Skeletal muscle satellite cell (primary cell): ENCODE measurements around the gene PGLYRP1. TPM values are rescaled to one million over a fixed set of nuclear protein-coding genes. Genes with fewer than 3 reads are reported as not detected.

Source experiments
- H3K27me3 ChIP-seq: 2 replicates; pipeline ENCODE4 v1.7.0; 2013; ENCODE audit warnings: low read length; ENCODE audit not compliant: control insufficient read depth, insufficient read depth
- H3K36me3 ChIP-seq: 2 replicates; pipeline ENCODE4 v1.7.0; 2013; ENCODE audit warnings: mild to moderate bottlenecking, control low read depth, low read length; ENCODE audit not compliant: insufficient read depth
- H3K4me1 ChIP-seq: 2 replicates; pipeline ENCODE4 v1.7.0; 2013; ENCODE audit warnings: low read length; ENCODE audit not compliant: control insufficient read depth, insufficient read depth
- H3K4me2 ChIP-seq: 2 replicates; pipeline ENCODE4 v1.7.0; 2013; ENCODE audit warnings: mild to moderate bottlenecking, low read length
- H3K4me3 ChIP-seq: 2 replicates; pipeline ENCODE4 v1.7.0; 2013; ENCODE audit warnings: low read length
- H3K9ac ChIP-seq: 2 replicates; pipeline ENCODE4 v1.7.0; 2013; ENCODE audit warnings: mild to moderate bottlenecking, low read depth, low read length, moderate library complexity
- H3K9me3 ChIP-seq: replicated peaks from 2 replicates; pipeline ENCODE4 v1.7.0; 2013; ENCODE audit warnings: mild to moderate bottlenecking, control low read depth, low read length
- total RNA-seq: library from RNA; depleted of rRNA; stranded (reverse); fragments of >200 nt; gene quantifications from 2 replicates; pipeline ENCODE4 v1.2.3, GENCODE V29; 2012; rRNA removed

The PGLYRP1 gene, protein sequence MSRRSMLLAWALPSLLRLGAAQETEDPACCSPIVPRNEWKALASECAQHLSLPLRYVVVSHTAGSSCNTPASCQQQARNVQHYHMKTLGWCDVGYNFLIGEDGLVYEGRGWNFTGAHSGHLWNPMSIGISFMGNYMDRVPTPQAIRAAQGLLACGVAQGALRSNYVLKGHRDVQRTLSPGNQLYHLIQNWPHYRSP
- total RNA-seq, result not detected in 2 replicates

DNA sequence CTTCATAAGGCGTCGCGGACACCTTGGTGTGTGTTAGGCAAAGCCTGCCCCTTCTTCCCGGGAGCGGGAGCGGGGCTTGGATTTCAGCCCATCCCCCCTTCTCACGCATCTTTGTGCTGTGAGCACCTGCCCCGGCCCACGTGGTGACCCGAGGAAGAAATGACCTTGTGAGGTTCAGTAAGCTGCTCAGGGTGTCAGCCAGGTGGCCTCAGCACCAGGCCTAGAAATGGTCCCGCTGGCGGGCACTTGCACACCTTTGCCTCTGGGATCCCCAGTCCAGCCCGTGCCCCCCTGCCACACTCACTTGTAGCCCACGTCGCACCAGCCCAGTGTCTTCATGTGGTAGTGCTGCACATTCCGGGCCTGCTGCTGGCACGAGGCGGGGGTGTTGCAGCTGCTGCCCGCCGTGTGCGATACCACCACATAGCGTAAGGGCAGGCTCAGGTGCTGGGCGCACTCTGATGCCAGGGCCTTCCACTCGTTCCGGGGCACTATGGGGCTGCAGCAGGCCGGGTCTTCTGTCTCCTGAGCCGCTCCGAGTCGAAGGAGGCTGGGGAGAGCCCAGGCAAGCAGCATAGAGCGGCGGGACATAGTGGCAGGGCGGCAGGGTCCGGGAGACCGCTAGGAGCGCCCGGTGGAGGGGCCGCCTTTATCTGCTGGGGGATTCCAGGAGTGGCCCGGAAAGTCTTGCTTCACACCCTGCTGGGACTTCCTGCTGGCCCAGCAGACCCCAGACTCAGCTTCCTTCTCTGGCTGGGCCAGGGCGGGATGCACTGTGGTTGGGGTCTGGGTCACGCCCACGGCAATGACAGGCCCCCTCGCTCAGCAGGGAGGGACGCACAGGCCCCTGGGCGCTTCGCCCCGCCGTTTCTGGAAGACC lies at the start of gene PGLYRP1:
Gene PGLYRP1, minus strand, starts transcription at position 623 of the 880 bp plus-strand sequence. Its CDS starts 32 bp downstream, at position 591.
- no peak within 1 kb of the TSS for H3K9ac ChIP-seq
- no peaks in the 10 kb centered on the region for H3K36me3 ChIP-seq
- H3K4me3 ChIP-seq, result no peak within 1 kb of the TSS

DNA sequence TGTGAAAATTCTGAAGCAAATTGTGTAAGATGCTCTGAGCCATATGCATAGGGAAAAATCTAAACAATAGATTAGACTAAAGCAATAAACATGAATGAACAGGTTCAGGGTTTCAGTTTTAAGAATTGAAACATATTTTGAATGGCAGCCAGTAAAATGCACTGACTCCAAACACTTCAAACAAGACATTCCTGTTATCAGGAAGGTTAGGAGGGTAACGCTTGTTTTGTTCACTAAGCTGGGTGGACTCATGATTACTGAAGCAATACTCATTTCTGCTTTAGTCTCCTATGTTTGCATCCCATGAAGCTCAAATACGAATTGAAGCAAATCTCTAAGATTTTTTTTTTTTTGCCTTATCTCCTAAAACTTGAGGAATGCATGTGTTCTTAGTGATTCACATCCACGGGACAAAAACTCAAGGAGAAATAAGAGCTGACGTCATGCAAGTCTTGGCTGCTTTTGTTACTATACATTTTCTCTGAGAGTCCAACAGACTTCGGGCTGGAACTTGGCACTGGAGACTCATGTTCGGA lies 47.0 kb upstream of the PGLYRP1 start:
- peaks cover 73% of the 10 kb centered on the region for H3K27me3 ChIP-seq
- H3K9me3 ChIP-seq, result no peaks in the 10 kb centered on the region
- H3K36me3 ChIP-seq, result no peaks in the 10 kb centered on the region
- H3K9ac ChIP-seq, result no peak overlapping the region
- no peak overlapping the region for H3K4me3 ChIP-seq
- peaks cover 26% of the 10 kb centered on the region for H3K4me1 ChIP-seq
- H3K4me2 ChIP-seq, result peak overlapping the region; percentile 54

More for the DNA sequence above, at the start of gene PGLYRP1:
- peaks cover 8% of the 10 kb centered on the region for H3K4me1 ChIP-seq
- no peak within 1 kb of the TSS for H3K4me2 ChIP-seq
- peaks cover 25% of the 10 kb centered on the region for H3K27me3 ChIP-seq
- H3K9me3 ChIP-seq, result no peaks in the 10 kb centered on the region

DNA sequence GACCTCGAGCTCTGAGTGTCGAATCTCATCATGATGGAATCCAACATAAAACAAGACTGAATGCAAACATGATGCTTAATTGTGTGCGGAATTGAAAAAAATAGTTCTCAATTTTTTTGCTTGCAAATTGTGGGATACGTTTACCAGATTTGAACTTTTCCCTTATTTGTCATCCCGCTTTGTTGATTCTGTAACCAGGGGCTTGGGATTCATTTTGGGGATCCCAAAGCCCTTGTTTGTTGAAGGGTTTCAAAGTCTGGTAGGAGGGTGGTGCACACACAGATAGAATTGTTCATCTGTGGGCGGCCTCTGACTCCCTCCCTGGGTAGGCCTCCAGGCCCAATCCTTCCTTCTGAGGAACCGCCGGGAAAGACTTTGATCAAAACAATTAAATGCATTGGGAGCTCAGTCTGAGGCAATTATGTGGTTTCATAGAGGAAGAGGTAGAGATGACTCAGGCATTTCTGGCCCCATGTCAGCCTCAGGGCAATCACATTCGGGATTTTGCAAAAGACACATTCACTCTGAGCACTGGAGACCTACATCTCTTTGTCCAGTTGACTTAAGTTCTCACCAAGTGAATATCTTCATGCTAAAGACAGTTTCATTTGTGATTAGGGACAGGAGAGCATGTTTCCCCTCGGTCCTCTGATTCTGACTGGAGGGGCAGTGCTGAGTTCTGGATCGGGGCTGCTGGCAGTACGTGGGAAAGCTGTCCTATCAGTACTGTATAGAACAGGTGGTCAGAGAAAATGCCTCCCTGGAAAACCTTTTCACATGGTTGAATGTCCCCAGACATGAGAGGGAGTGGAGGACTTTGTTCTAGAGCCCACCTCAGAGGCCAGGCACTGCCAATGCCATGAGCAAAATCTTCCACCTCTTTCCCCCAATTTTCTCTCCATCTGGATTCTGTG lies 45.7 kb upstream of the PGLYRP1 start:
- Histone ChIP-seq H3K36me3 (no peaks in the 10 kb centered on the region), H3K27me3 (peaks cover 70% of the 10 kb centered on the region), H3K4me3 (no peak overlapping the region), H3K9ac (no peak overlapping the region), H3K9me3 (no peaks in the 10 kb centered on the region), H3K4me2 (peak overlapping the region; percentile 33), H3K4me1 (peaks cover 26% of the 10 kb centered on the region)

DNA sequence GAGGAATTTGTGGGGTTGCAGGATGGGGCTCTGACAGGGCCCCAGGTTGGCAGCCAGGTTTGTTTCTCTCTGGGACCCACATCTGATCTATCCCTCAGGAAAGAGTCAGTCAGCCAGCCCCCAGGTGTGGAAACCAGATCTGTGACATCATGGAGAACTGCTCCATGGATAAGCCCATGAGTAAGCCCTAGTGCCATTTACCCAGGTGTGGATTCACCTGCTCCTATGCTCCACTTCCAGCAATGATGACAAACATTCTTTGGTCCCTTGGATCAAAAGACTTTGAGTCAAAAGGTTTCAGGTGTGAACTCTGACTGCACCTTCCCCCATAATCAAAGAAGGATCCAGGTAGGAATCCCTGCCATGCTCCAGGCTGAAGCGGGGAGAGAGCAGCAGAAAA lies 44.8 kb upstream of the PGLYRP1 start:
- Histone ChIP-seq H3K4me1 (peaks cover 26% of the 10 kb centered on the region), H3K27me3 (peaks cover 66% of the 10 kb centered on the region), H3K36me3 (no peaks in the 10 kb centered on the region), H3K4me2 (no peak overlapping the region), H3K9ac (no peak overlapping the region), H3K4me3 (no peak overlapping the region), H3K9me3 (no peaks in the 10 kb centered on the region)

DNA sequence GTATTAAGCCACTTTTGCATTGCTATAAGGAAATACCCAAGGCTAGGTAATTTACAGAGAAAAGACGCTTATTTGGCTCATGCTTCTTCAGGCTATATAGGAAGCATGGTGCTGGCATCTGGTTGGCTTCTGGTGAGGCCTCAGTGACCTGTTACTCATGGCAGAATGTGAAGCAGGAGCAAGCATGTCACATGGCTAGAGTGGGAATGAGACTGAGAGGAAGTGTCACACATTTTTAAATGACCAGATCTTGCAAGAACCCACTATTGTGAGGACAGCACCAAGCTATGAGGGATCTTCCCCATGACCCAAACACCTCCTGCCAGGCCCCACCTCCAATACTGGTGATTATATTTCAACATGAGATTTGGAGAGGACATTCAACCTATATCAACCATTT lies 43.6 kb upstream of the PGLYRP1 start:
- no peaks in the 10 kb centered on the region for H3K36me3 ChIP-seq
- H3K9me3 ChIP-seq, result no peaks in the 10 kb centered on the region
- H3K4me2 ChIP-seq, result no peak overlapping the region
- H3K4me1 ChIP-seq, result peaks cover 26% of the 10 kb centered on the region
- H3K27me3 ChIP-seq, result peaks cover 66% of the 10 kb centered on the region
- H3K9ac ChIP-seq, result no peak overlapping the region
- H3K4me3 ChIP-seq, result no peak overlapping the region

DNA sequence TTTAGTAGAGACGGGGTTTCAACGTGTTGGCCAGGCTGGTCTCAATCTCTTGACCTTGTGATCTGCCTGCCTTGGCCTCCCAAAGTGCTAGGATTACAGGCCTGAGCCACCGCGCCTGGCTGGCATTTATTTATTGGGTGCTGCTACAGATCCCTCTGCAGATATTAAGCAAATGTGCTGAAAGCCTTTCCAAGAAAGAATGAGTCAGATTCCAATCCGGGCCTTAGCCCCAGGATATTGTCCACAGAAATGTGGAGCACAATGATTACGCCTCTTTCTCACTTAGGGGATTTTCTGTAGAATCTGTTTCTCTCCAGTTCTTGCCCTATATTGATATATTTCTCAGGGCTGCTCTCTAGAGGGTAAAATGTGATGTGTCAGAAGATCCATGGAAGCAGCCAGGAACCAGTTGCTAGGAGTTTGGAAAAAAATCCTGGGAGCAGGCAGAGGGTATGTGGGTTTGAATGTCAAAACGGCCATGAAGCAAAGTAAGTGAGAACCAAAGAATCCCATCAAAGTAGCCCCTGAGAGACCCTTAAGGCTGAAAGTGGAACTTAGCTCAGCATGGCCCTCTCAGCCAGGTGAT lies 42.7 kb upstream of the PGLYRP1 start:
- H3K4me1 ChIP-seq, result peaks cover 23% of the 10 kb centered on the region

DNA sequence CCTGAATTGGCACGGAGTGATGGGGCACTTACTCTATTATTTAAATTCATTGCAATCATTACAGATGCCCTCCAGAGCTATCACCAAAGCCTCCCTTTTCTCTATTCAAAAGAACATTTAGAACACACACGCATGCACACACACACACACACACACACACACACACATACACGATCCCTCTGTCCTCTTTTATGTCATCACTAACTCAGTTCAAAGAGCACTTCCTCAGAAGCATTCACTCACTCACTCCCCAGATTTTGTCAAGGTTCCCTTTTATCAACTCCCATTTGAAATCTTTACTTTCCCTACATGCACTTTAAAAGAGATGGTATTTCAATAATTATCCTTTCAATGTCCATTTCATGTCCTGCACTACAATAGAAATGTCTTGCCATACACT lies 40.3 kb upstream of the PGLYRP1 start:
- Histone ChIP-seq H3K4me2 (no peak overlapping the region), H3K9me3 (peaks cover 4% of the 10 kb centered on the region), H3K36me3 (no peaks in the 10 kb centered on the region), H3K4me3 (no peak overlapping the region), H3K4me1 (peaks cover 3% of the 10 kb centered on the region), H3K9ac (no peak overlapping the region), H3K27me3 (peaks cover 72% of the 10 kb centered on the region)

More for the DNA sequence above, 42.7 kb upstream of the PGLYRP1 start:
- peaks cover under 1% of the 10 kb centered on the region for H3K9me3 ChIP-seq
- no peaks in the 10 kb centered on the region for H3K36me3 ChIP-seq
- H3K4me2 ChIP-seq, result no peak overlapping the region
- no peak overlapping the region for H3K4me3 ChIP-seq
- no peak overlapping the region for H3K9ac ChIP-seq
- H3K27me3 ChIP-seq, result peaks cover 64% of the 10 kb centered on the region

DNA sequence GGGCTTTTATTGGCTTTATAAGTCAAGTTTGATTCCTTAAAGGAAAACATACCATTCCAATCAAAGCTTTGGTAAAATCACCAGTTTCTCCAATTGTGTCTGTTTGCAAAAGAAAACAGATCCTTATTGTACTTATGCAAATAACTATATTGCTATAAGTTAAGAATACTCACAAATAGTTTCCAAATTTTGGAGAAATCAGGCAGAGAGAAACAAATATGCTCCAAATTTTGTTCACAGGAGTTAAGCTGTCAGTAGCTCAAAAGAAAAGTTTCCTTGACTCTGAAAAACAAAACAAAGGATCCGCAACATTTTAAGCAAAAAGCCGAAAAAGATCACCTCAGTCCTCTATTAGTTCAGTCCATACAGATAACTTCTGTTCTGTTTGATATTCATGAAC lies 37.2 kb upstream of the PGLYRP1 start:
- no peaks in the 10 kb centered on the region for H3K36me3 ChIP-seq
- H3K9ac ChIP-seq, result no peak overlapping the region
- H3K4me3 ChIP-seq, result no peak overlapping the region
- no peak overlapping the region for H3K4me2 ChIP-seq
- H3K27me3 ChIP-seq, result peaks cover 75% of the 10 kb centered on the region
- no peaks in the 10 kb centered on the region for H3K4me1 ChIP-seq
- peaks cover 4% of the 10 kb centered on the region for H3K9me3 ChIP-seq

DNA sequence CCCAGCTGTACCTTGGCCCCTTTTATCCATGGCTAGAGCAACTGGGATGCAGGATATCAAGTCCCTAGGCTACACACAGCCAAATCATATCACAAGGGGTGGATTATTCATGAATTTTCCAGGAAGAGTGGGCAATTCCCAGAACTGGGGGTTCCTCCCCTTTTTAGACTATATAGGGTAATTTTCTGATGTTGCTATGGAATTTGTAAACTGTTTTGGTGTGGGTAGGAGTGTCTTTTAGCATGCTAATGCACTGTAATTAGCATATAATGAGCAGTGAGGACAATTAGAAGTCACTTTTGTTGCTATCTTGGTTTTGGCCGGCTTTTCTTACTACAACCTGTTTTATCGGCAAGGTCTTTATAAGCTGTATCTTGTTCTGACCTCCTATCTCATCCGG lies 35.9 kb upstream of the PGLYRP1 start:
- Histone ChIP-seq H3K9me3 (peaks cover 4% of the 10 kb centered on the region), H3K4me2 (no peak overlapping the region), H3K4me3 (no peak overlapping the region), H3K27me3 (peaks cover 80% of the 10 kb centered on the region), H3K36me3 (no peaks in the 10 kb centered on the region), H3K4me1 (no peaks in the 10 kb centered on the region), H3K9ac (no peak overlapping the region)

DNA sequence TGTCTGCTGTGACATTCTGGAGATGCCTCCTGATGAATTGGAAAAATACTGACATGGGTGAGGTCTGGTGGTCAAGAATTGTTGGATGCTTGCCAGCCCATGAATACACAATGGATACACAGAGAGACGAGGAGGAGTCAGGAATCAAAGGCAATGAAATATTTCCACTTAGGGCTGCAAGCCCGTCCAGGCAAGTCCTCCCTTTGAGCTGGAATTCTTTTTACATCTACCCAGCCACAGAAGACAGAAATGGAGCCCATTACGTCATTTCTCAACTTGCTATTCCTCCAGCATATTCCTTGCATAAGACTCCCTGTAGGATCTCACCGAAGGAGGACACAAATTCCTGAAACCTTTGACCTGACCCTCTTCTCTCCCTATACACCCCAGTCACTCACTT lies 33.7 kb upstream of the PGLYRP1 start:
- Histone ChIP-seq H3K4me3 (no peak overlapping the region), H3K4me2 (no peak overlapping the region), H3K27me3 (peaks cover 80% of the 10 kb centered on the region), H3K36me3 (no peaks in the 10 kb centered on the region), H3K9me3 (peaks cover 4% of the 10 kb centered on the region), H3K9ac (no peak overlapping the region), H3K4me1 (no peaks in the 10 kb centered on the region)
